Transverse colon (tissue), 4 donors: Measurements from ENCODE around the gene PPP1R1A.

Experiments used
- CTCF ChIP-seq, 5 experiments: fragments of 200-600 bp in 3 of 5; fragments of 450-650 bp in 2 of 5; sonication (generic) in 3 of 5; IDR thresholded peaks; 1 replicate in 2 of 5; 2 replicates in 3 of 5; pipeline ENCODE4 v1.5.1; 2016 to 2017; ENCODE audit warnings: antibody characterized with exemption in 5 of 5, inconsistent platforms in 3 of 5, mild to moderate bottlenecking in 2 of 5, moderate library complexity in 1 of 5
- POLR2AphosphoS5 ChIP-seq, 3 donors: sonication (generic); formaldehyde crosslinking; IDR thresholded peaks; one replicate each; pipeline ENCODE4 v1.6.1; 2016; ENCODE audit warnings: antibody characterized with exemption in 3 of 3

DNA sequence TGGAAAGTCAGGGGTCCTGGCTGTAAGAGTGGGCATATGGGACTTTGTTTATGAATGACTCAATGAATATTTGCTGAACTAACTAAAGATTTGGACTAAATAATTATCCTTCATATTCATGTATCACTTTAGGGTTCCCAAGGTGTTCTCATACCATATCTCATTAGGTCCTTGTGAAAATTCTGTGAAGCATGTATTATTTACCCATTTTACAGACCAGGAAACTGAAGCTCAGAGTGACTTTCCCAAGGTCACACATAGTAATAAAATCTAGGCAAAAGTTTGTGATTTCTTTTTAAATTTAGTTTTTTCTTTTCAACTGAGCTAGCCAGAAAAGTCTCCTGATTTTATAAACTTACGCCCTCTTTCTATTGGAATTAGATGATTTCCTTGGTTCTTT, 29.7 kb downstream of the PPP1R1A start:
- TF ChIP-seq CTCF (IDR thresholded peaks at IDR 0.05): no peak
- no peak for TF ChIP-seq POLR2AphosphoS5 (IDR thresholded peaks at IDR 0.05)
